SKM-1 (cell line): Measurements from ENCODE around the gene MED16.
A peak's percentile ranks its signal among the peaks of the same experiment; 100 is the strongest.

Experiments
- DNase-seq: peaks from one replicate; lab custom pipeline; 2025; ENCODE audit not compliant: unreplicated experiment; lab: John Stamatoyannopoulos, UW

MED16 gene

GRCh38 chr19:928471-929202 is 35.6 kb upstream of the MED16 start:
- DNase-seq: no peak

- DNase-seq: no peak
These were observed 34.9 kb upstream of the MED16 start for GRCh38 chr19:927780-928401.

- no peak for DNase-seq
These were observed 34.4 kb upstream of the MED16 start for GRCh38 chr19:927351-927779.

- DNase-seq: peak; percentile 94
These were observed 33.8 kb upstream of the MED16 start for GRCh38 chr19:926589-927350.

GRCh38 chr19:926323-926588 is 33.3 kb upstream of the MED16 start:
- no peak for DNase-seq

- peak; percentile 77 for DNase-seq
These were observed 32.7 kb upstream of the MED16 start, which contains the start of gene ARID3A for GRCh38 chr19:925526-926322. TSS of gene ARID3A (plus strand) at chr19:926035. CDS start at chr19:929529, 3,494 bp downstream.

- no peak for DNase-seq
These were observed 32.1 kb upstream of the MED16 start for GRCh38 chr19:925087-925525.

GRCh38 chr19:924553-925086 is 31.6 kb upstream of the MED16 start:
- DNase-seq: no peak

- no peak for DNase-seq
These were observed 27.3 kb upstream of the MED16 start for GRCh38 chr19:920051-920864.

- no peak for DNase-seq
These were observed 26.4 kb upstream of the MED16 start for GRCh38 chr19:919199-920050.

- DNase-seq: no peak
These were observed 25.7 kb upstream of the MED16 start for GRCh38 chr19:918481-919198.

- no peak for DNase-seq
These were observed 25.1 kb upstream of the MED16 start for GRCh38 chr19:918152-918437.

- no peak for DNase-seq
These were observed 24.6 kb upstream of the MED16 start, which contains the start of gene KISS1R for GRCh38 chr19:917323-918151. TSS of gene KISS1R (plus strand) at chr19:917333. CDS start at chr19:917503, 170 bp downstream.

GRCh38 chr19:916645-917322 is 23.8 kb upstream of the MED16 start:
- DNase-seq: no peak

- no peak for DNase-seq
These were observed 20.2 kb upstream of the MED16 start, which contains the start of gene R3HDM4 for GRCh38 chr19:913080-913748. TSS of gene R3HDM4 (minus strand) at chr19:913219. CDS start at chr19:913157, 62 bp downstream.
